Measurements from ENCODE around the gene DPP3.
A peak's percentile ranks its signal among the peaks of the same experiment; 100 is the strongest.
"Not testable (repeated sequence)": the region's sequence is repeated elsewhere in the genome, so short reads cannot be mapped to it uniquely, and the experiment has no call there.

The DPP3 gene

GRCh38 chr11:66530927-66531709 lies 50.9 kb downstream of the DPP3 start:
- Histone ChIP-seq H3K9ac (ENCODE audit: low read length) (no peak overlapping the region), H3K9me3 (ENCODE audit: control insufficient read depth, low read length) (no peaks in the 10 kb centered on the region), H3K27me3 (ENCODE audit: control insufficient read depth, insufficient read depth, low read length) (no peaks in the 10 kb centered on the region), H3K4me3 (ENCODE audit: low read length) (no peak overlapping the region), H3K36me3 (ENCODE audit: control insufficient read depth, insufficient read depth, low read length) (no peaks in the 10 kb centered on the region), H3K4me1 (ENCODE audit: control insufficient read depth, insufficient read depth, low read length) (no peaks in the 10 kb centered on the region)

DNA sequence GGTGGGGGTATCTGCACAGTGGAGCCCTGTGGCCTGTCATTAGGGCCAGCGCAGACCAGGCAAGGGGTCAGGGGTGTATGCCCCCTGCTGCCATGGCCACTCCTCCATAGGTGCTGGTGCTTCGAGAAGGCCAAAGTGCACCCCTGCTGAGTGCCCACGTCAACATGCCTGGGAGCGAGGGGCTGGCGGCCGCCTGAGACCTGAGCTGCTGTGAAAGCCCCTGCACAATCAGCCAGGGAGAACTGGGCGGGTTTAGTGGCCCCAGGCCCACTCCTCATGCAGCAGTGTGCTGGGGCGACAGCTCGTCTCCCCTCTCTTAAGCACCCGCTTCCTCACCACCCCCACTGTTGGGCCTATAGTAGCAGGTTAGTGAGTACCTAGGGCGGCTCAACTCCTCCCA lies 51.6 kb downstream of the DPP3 start:
- Histone ChIP-seq H3K4me1 (ENCODE audit: control insufficient read depth, insufficient read depth, low read length) (no peaks in the 10 kb centered on the region), H3K9ac (ENCODE audit: low read length) (no peak overlapping the region), H3K36me3 (ENCODE audit: control insufficient read depth, insufficient read depth, low read length) (no peaks in the 10 kb centered on the region), H3K4me3 (ENCODE audit: low read length) (no peak overlapping the region), H3K9me3 (ENCODE audit: control insufficient read depth, low read length) (no peaks in the 10 kb centered on the region), H3K27me3 (ENCODE audit: control insufficient read depth, insufficient read depth, low read length) (no peaks in the 10 kb centered on the region)

GRCh38 chr11:66532784-66533183 lies 52.5 kb downstream of the DPP3 start:
- H3K27me3 ChIP-seq (ENCODE audit: control insufficient read depth, insufficient read depth, low read length), result no peaks in the 10 kb centered on the region
- H3K36me3 ChIP-seq (ENCODE audit: control insufficient read depth, insufficient read depth, low read length), result no peaks in the 10 kb centered on the region
- H3K9ac ChIP-seq (ENCODE audit: low read length), result no peak overlapping the region
- H3K4me1 ChIP-seq (ENCODE audit: control insufficient read depth, insufficient read depth, low read length), result no peaks in the 10 kb centered on the region
- no peak overlapping the region for H3K4me3 ChIP-seq (ENCODE audit: low read length)
- H3K9me3 ChIP-seq (ENCODE audit: control insufficient read depth, low read length), result no peaks in the 10 kb centered on the region

- Histone ChIP-seq H3K4me1 (ENCODE audit: control insufficient read depth, insufficient read depth, low read length) (peaks cover 4% of the 10 kb centered on the region), H3K4me3 (ENCODE audit: low read length) (no peak overlapping the region), H3K9me3 (ENCODE audit: control insufficient read depth, low read length) (no peaks in the 10 kb centered on the region), H3K36me3 (ENCODE audit: control insufficient read depth, insufficient read depth, low read length) (no peaks in the 10 kb centered on the region), H3K9ac (ENCODE audit: low read length) (no peak overlapping the region), H3K27me3 (ENCODE audit: control insufficient read depth, insufficient read depth, low read length) (no peaks in the 10 kb centered on the region)
Observed at GRCh38 chr11:66539170-66539869, 59.1 kb downstream of the DPP3 start.

DNA sequence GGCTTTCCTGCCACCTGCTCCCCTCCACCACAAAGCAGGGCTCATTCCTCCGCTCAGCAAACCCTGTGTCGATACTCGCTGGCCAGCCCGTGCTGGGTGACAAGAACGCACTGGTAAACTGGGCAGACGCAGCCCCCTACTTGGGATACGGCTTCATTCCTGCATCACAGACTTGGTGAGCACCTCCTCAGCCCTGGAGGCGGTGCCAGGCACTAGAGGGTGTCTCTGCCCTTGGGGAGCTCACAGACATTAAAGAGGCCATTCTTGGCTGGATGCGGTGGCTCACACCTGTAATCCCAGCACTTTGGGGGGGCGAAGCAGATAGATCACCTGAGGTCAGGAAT lies 59.6 kb downstream of the DPP3 start:
- Histone ChIP-seq H3K36me3 (ENCODE audit: control insufficient read depth, insufficient read depth, low read length) (no peaks in the 10 kb centered on the region), H3K4me3 (ENCODE audit: low read length) (no peak overlapping the region), H3K9me3 (ENCODE audit: control insufficient read depth, low read length) (no peaks in the 10 kb centered on the region), H3K27me3 (ENCODE audit: control insufficient read depth, insufficient read depth, low read length) (no peaks in the 10 kb centered on the region), H3K4me1 (ENCODE audit: control insufficient read depth, insufficient read depth, low read length) (peaks cover 5% of the 10 kb centered on the region), H3K9ac (ENCODE audit: low read length) (no peak overlapping the region)

- not testable (repeated sequence) for H3K9me3 ChIP-seq (ENCODE audit: control insufficient read depth, low read length); H3K4me1 ChIP-seq (ENCODE audit: control insufficient read depth, insufficient read depth, low read length); H3K36me3 ChIP-seq (ENCODE audit: control insufficient read depth, insufficient read depth, low read length); H3K27me3 ChIP-seq (ENCODE audit: control insufficient read depth, insufficient read depth, low read length); H3K9ac ChIP-seq (ENCODE audit: low read length); H3K4me3 ChIP-seq (ENCODE audit: low read length)
Observed at GRCh38 chr11:66540598-66540997, 60.4 kb downstream of the DPP3 start.

- peaks cover 7% of the 10 kb centered on the region for H3K27me3 ChIP-seq (ENCODE audit: control insufficient read depth, insufficient read depth, low read length)
- no peaks in the 10 kb centered on the region for H3K36me3 ChIP-seq (ENCODE audit: control insufficient read depth, insufficient read depth, low read length)
- no peak overlapping the region for H3K9ac ChIP-seq (ENCODE audit: low read length)
- H3K9me3 ChIP-seq (ENCODE audit: control insufficient read depth, low read length), result no peaks in the 10 kb centered on the region
- peaks cover 12% of the 10 kb centered on the region for H3K4me1 ChIP-seq (ENCODE audit: control insufficient read depth, insufficient read depth, low read length)
- no peak overlapping the region for H3K4me3 ChIP-seq (ENCODE audit: low read length)
Observed at GRCh38 chr11:66541892-66542291, 61.7 kb downstream of the DPP3 start.

- Histone ChIP-seq H3K4me3 (ENCODE audit: low read length) (no peak overlapping the region), H3K4me1 (ENCODE audit: control insufficient read depth, insufficient read depth, low read length) (peaks cover 12% of the 10 kb centered on the region), H3K27me3 (ENCODE audit: control insufficient read depth, insufficient read depth, low read length) (peaks cover 11% of the 10 kb centered on the region), H3K9me3 (ENCODE audit: control insufficient read depth, low read length) (no peaks in the 10 kb centered on the region), H3K9ac (ENCODE audit: low read length) (no peak overlapping the region), H3K36me3 (ENCODE audit: control insufficient read depth, insufficient read depth, low read length) (no peaks in the 10 kb centered on the region)
Observed at GRCh38 chr11:66542362-66542761, 62.1 kb downstream of the DPP3 start.

DNA sequence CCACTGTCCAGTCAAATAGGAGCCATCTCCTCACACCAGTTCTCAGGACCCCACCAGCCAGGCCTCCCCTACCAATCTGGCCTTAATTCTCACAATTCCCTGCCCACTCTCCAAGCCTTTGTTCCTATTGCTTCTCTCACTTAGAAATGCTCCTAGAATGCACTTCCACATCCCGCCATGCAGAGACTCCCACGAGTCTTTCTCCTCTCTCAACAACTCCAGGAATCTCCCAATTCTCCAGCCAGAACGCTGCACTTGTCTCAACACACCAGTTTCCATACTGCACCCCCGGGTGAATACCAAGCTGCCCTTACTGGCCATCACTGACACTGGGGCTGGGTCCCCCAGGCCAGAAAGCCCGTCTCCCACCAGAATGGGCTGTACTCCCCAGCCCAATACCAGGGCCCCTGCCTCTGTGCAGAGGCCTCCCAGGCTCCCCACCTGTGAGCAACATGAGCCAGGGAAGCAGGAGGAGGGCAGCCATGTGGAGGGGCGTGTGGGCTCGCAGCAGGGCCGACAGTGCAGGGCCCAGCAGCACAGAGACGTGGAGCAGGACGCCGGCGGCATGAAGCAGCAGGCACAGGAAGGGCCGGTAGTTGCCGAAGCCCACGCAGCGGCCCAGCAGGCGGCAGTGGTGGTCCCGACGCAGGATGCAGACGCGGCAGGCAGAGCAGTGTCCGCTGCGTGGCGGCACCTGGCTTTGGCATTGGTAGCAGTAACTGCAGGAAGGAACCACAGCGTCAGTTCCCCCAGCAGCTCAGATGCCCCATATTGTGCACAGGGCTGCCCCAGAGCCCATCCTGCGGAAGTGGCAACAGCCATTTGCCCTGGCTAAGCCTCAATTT lies 63.3 kb downstream of the DPP3 start:
- H3K36me3 ChIP-seq (ENCODE audit: control insufficient read depth, insufficient read depth, low read length), result no peaks in the 10 kb centered on the region
- H3K4me1 ChIP-seq (ENCODE audit: control insufficient read depth, insufficient read depth, low read length), result peaks cover 12% of the 10 kb centered on the region
- peaks cover 11% of the 10 kb centered on the region for H3K27me3 ChIP-seq (ENCODE audit: control insufficient read depth, insufficient read depth, low read length)
- no peak overlapping the region for H3K4me3 ChIP-seq (ENCODE audit: low read length)
- H3K9ac ChIP-seq (ENCODE audit: low read length), result peak overlapping the region; percentile 8
- H3K9me3 ChIP-seq (ENCODE audit: control insufficient read depth, low read length), result no peaks in the 10 kb centered on the region

- H3K4me3 ChIP-seq (ENCODE audit: low read length); H3K36me3 ChIP-seq (ENCODE audit: control insufficient read depth, insufficient read depth, low read length); H3K9me3 ChIP-seq (ENCODE audit: control insufficient read depth, low read length): not testable (repeated sequence)
- Histone ChIP-seq H3K27me3 (ENCODE audit: control insufficient read depth, insufficient read depth, low read length) (peaks cover 11% of the 10 kb centered on the region), H3K9ac (ENCODE audit: low read length) (peak overlapping the region; percentile 79), H3K4me1 (ENCODE audit: control insufficient read depth, insufficient read depth, low read length) (peaks cover 12% of the 10 kb centered on the region)
Observed at GRCh38 chr11:66544952-66545351, 64.7 kb downstream of the DPP3 start.

- H3K4me1 ChIP-seq (ENCODE audit: control insufficient read depth, insufficient read depth, low read length), result peaks cover 12% of the 10 kb centered on the region
Observed at GRCh38 chr11:66545701-66546367, 65.6 kb downstream of the DPP3 start, which contains the start of gene ZDHHC24. ZDHHC24 (minus strand) TSS chr11:66546048; CDS start chr11:66546003, 45 bp downstream.

More at GRCh38 chr11:66545701-66546367, 65.6 kb downstream of the DPP3 start, which contains the start of gene ZDHHC24:
- Histone ChIP-seq H3K9me3 (ENCODE audit: control insufficient read depth, low read length) (no peaks in the 10 kb centered on the region), H3K9ac (ENCODE audit: low read length) (peak within 1 kb of the TSS; percentile 79), H3K4me3 (ENCODE audit: low read length) (peak within 1 kb of the TSS; percentile 61), H3K27me3 (ENCODE audit: control insufficient read depth, insufficient read depth, low read length) (peaks cover 11% of the 10 kb centered on the region), H3K36me3 (ENCODE audit: control insufficient read depth, insufficient read depth, low read length) (no peaks in the 10 kb centered on the region)
